ENCODE results near the gene ATXN10. TPM values are rescaled to one million over a fixed set of nuclear protein-coding genes. Genes with fewer than 3 reads are reported as not detected.

Gene ATXN10
- total RNA-seq, 2 experiments from 2014 or later = 43.8 to 48.0 TPM

- intact Hi-C loops (cut with DNase I, micrococcal nuclease) = no loop called here
- Histone ChIP-seq H3K9me3 (ENCODE audit: control insufficient read depth in 1 of 2, insufficient read depth in 1 of 2, low read length in 2 of 2) (peaks cover 0 to 2% of the 10 kb centered on the region in 2 experiments), H3K4me1 (ENCODE audit: insufficient read depth, low read length) (no peaks in the 10 kb centered on the region), H3K36me3 (ENCODE audit: insufficient read depth, low read length) (no peaks in the 10 kb centered on the region), H3K4me3 (ENCODE audit: low read length) (no peak overlapping the region), H3K27me3 (ENCODE audit: control insufficient read depth in 1 of 2, insufficient read depth in 2 of 2, low read length in 2 of 2) (no peaks in the 10 kb centered on the region), H3K27ac (ENCODE audit: low read depth in 1 of 2, low read length in 2 of 2) (no peak overlapping the region)
- ATAC-seq (ENCODE audit: poor library complexity) (no peak), DNase-seq (no peak)
- Mint-ChIP-seq H3K4me3 (no peak overlapping the region), H3K27me3 (no peaks in the 10 kb centered on the region), H3K4me1 (ENCODE audit: low read depth) (peaks cover 6% of the 10 kb centered on the region), H3K27ac (no peak overlapping the region), H3K9me3 (no peaks in the 10 kb centered on the region), H3K36me3 (ENCODE audit: low read depth) (peaks cover 47% of the 10 kb centered on the region)
- ChIA-PET CTCF (no interaction called here), POLR2A (no interaction called here)
- no peak for TF ChIP-seq CTCF (IDR thresholded peaks at IDR 0.05)
Observed at GRCh38 chr22:45775569-45776312, 104.1 kb downstream of the ATXN10 start.

GRCh38 chr22:45776313-45776585, 104.6 kb downstream of the ATXN10 start:
- DNase-seq = no peak
- no peak overlapping the region for H3K27ac Mint-ChIP-seq
- H3K27me3 Mint-ChIP-seq = no peaks in the 10 kb centered on the region
- H3K4me3 Mint-ChIP-seq = no peak overlapping the region
- Histone ChIP-seq H3K4me3 (ENCODE audit: low read length) (no peak overlapping the region), H3K9me3 (ENCODE audit: control insufficient read depth in 1 of 2, insufficient read depth in 1 of 2, low read length in 2 of 2) (no peaks in the 10 kb centered on the region), H3K36me3 (ENCODE audit: insufficient read depth, low read length) (no peaks in the 10 kb centered on the region), H3K27me3 (ENCODE audit: control insufficient read depth in 1 of 2, insufficient read depth in 2 of 2, low read length in 2 of 2) (no peaks in the 10 kb centered on the region), H3K27ac (ENCODE audit: low read depth in 1 of 2, low read length in 2 of 2) (no peak overlapping the region), H3K4me1 (ENCODE audit: insufficient read depth, low read length) (no peaks in the 10 kb centered on the region)
- CTCF ChIA-PET = interaction anchor here (1.1 kb wide), 1 partner anchor 43 kb away, joined by 3 read pairs; no protein-coding TSS in a partner anchor
- H3K4me1 Mint-ChIP-seq (ENCODE audit: low read depth) = peaks cover 6% of the 10 kb centered on the region
- no peak for TF ChIP-seq CTCF (IDR thresholded peaks at IDR 0.05)
- intact Hi-C loops (cut with DNase I, micrococcal nuclease) = no loop called here
- H3K9me3 Mint-ChIP-seq = no peaks in the 10 kb centered on the region
- no peak for ATAC-seq (ENCODE audit: poor library complexity)
- H3K36me3 Mint-ChIP-seq (ENCODE audit: low read depth) = peaks cover 43% of the 10 kb centered on the region
- POLR2A ChIA-PET = no interaction called here

- Histone ChIP-seq H3K36me3 (ENCODE audit: insufficient read depth, low read length) (no peaks in the 10 kb centered on the region), H3K27me3 (ENCODE audit: control insufficient read depth in 1 of 2, insufficient read depth in 2 of 2, low read length in 2 of 2) (no peaks in the 10 kb centered on the region), H3K9me3 (ENCODE audit: control insufficient read depth in 1 of 2, insufficient read depth in 1 of 2, low read length in 2 of 2) (no peaks in the 10 kb centered on the region), H3K4me3 (ENCODE audit: low read length) (no peak overlapping the region), H3K4me1 (ENCODE audit: insufficient read depth, low read length) (no peaks in the 10 kb centered on the region), H3K27ac (ENCODE audit: low read depth in 1 of 2, low read length in 2 of 2) (no peak overlapping the region)
- DNase-seq (no peak), ATAC-seq (ENCODE audit: poor library complexity) (no peak)
- intact Hi-C loops (cut with DNase I, micrococcal nuclease) = no loop called here
- H3K4me1 Mint-ChIP-seq (ENCODE audit: low read depth) = peaks cover 6% of the 10 kb centered on the region
- ChIA-PET POLR2A (no interaction called here), CTCF (interaction anchor here (1.1 kb wide), 1 partner anchor 44 kb away, joined by 3 read pairs; no protein-coding TSS in a partner anchor)
- no peaks in the 10 kb centered on the region for H3K27me3 Mint-ChIP-seq
- H3K36me3 Mint-ChIP-seq (ENCODE audit: low read depth) = peaks cover 46% of the 10 kb centered on the region
- H3K27ac Mint-ChIP-seq = no peak overlapping the region
- no peaks in the 10 kb centered on the region for H3K9me3 Mint-ChIP-seq
- no peak for TF ChIP-seq CTCF (IDR thresholded peaks at IDR 0.05)
- no peak overlapping the region for H3K4me3 Mint-ChIP-seq
Observed at GRCh38 chr22:45777046-45777851, 105.6 kb downstream of the ATXN10 start.
